H1 (cell line): ENCODE data around the gene ETV7. TPM values are rescaled to one million over a fixed set of nuclear protein-coding genes. Genes with fewer than 3 reads are reported as not detected.

ENCODE experiments used
- CTCF ChIA-PET: fragments of 300-600 bp; sonication (Branson Sonifier 250); formaldehyde crosslinking; loops from one replicate; lab custom pipeline; 2021; ENCODE audit not compliant: partially characterized antibody; lab: Charles Lee
- POLR2A ChIA-PET: fragments of 300-600 bp; sonication (Branson Sonifier 250); formaldehyde crosslinking; loops from one replicate; lab custom pipeline; 2021; ENCODE audit warnings: inconsistent platforms; ENCODE audit not compliant: partially characterized antibody; lab: Charles Lee
- DNase-seq, 2 experiments: peaks; one replicate each; pipeline versions ENCODE4 v3.0.0 to v3.0.0-alpha.2; 2010 to 2022; ENCODE audit warnings: low spot score in 2 of 2, low read depth in 1 of 2, mixed read lengths in 1 of 2
- FAIRE-seq: peaks from 2 replicates; lab custom pipeline; 2011; peaks lifted over from hg19 to GRCh38; lab: Jason Lieb, UNC
- H2AFZ ChIP-seq: 2 replicates; pipeline ENCODE4 v1.8.1; 2012; ENCODE audit warnings: low read length, inconsistent platforms
- H2AK5ac ChIP-seq: 2 replicates; pipeline ENCODE4 v1.6.1; 2013; ENCODE audit warnings: low read depth, low read length
- H2BK120ac ChIP-seq: replicated peaks from 2 replicates; pipeline ENCODE3; 2013; ENCODE audit warnings: low read depth, low read length, inconsistent platforms
- H2BK12ac ChIP-seq: 2 replicates; pipeline ENCODE4 v1.6.1; 2013; ENCODE audit warnings: low read depth, low read length
- H2BK15ac ChIP-seq: 2 replicates; pipeline ENCODE4 v1.6.1; 2013; ENCODE audit warnings: low read length
- H2BK20ac ChIP-seq: 2 replicates; pipeline ENCODE4 v1.6.1; 2013; ENCODE audit warnings: low read length
- H2BK5ac ChIP-seq: 2 replicates; pipeline ENCODE4 v1.6.1; 2013; ENCODE audit warnings: low read depth, low read length
- H3K14ac ChIP-seq: 2 replicates; pipeline ENCODE4 v1.6.1; 2013; ENCODE audit warnings: inconsistent platforms; ENCODE audit not compliant: insufficient read length
- H3K18ac ChIP-seq: 2 replicates; pipeline ENCODE4 v1.6.1; 2013; ENCODE audit warnings: low read length; ENCODE audit errors: extremely low read depth
- H3K23ac ChIP-seq: 2 replicates; pipeline ENCODE4 v1.6.1; 2013; ENCODE audit warnings: inconsistent platforms; ENCODE audit not compliant: insufficient read length
- H3K23me2 ChIP-seq: 2 replicates; pipeline ENCODE4 v1.6.1; 2013; ENCODE audit warnings: low read depth, low read length
- H3K27ac ChIP-seq: 2 replicates; pipeline ENCODE4 v1.6.1; 2011; ENCODE audit warnings: low read depth, low read length, inconsistent platforms
- H3K27me3 ChIP-seq, 4 experiments: replicated peaks in 1 of 4; 1 replicate in 1 of 4; 2 replicates in 3 of 4; pipeline versions ENCODE4 v1.6.1 to v1.8.1; 2011 to 2013; ENCODE audit warnings: low read length in 3 of 4, mild to moderate bottlenecking in 3 of 4, inconsistent platforms in 2 of 4, mixed read lengths in 2 of 4, moderate library complexity in 1 of 4; ENCODE audit not compliant: control insufficient read depth in 3 of 4, insufficient read depth in 3 of 4; ENCODE audit errors: extremely low read depth in 1 of 4
- H3K36me3 ChIP-seq, 4 experiments: 2 replicates each; pipeline versions ENCODE4 v1.6.1 to v1.8.1; 2011 to 2013; ENCODE audit warnings: mild to moderate bottlenecking in 4 of 4, low read length in 3 of 4, moderate library complexity in 2 of 4, control low read depth in 1 of 4, inconsistent platforms in 1 of 4; ENCODE audit not compliant: insufficient read depth in 4 of 4, control insufficient read depth in 2 of 4
- H3K4ac ChIP-seq: replicated peaks from 2 replicates; pipeline ENCODE3; 2013; ENCODE audit warnings: low read length, low read depth, mixed read lengths, inconsistent platforms; ENCODE audit not compliant: insufficient read length
- H3K4me1 ChIP-seq, 4 experiments: replicated peaks in 1 of 4; 1 replicate in 1 of 4; 2 replicates in 3 of 4; pipeline versions ENCODE4 v1.6.1 to v1.8.1; 2011 to 2013; ENCODE audit warnings: low read length in 3 of 4, inconsistent platforms in 2 of 4, mixed read lengths in 1 of 4; ENCODE audit not compliant: insufficient read depth in 4 of 4, control insufficient read depth in 3 of 4
- H3K4me2 ChIP-seq, 2 experiments: 2 replicates each; pipeline versions ENCODE4 v1.6.1 to v1.8.1; 2011 to 2013; ENCODE audit warnings: low read depth in 2 of 2, low read length in 2 of 2, control low read depth in 1 of 2, inconsistent platforms in 1 of 2, mild to moderate bottlenecking in 1 of 2; ENCODE audit not compliant: insufficient read depth in 1 of 2
- H3K4me3 ChIP-seq, 4 experiments: fragments of 200-600, 300-600 bp in 1 of 4; sonication (generic), shearing (Covaris generic), sonication (Bioruptor Twin) in 1 of 4; 2 replicates each; pipeline versions ENCODE4 v1.5.1 to v1.8.1; 2011 to 2016; ENCODE audit warnings: low read length in 4 of 4, low read depth in 3 of 4, control low read depth in 2 of 4, inconsistent platforms in 2 of 4, mild to moderate bottlenecking in 2 of 4, mixed read lengths in 1 of 4, moderate library complexity in 1 of 4; ENCODE audit not compliant: insufficient read depth in 2 of 4; ENCODE audit errors: extremely low read depth in 1 of 4
- H3K56ac ChIP-seq: replicated peaks from 2 replicates; pipeline ENCODE3; 2013; ENCODE audit warnings: low read depth, mild to moderate bottlenecking, mixed read lengths, low read length, inconsistent platforms; ENCODE audit not compliant: insufficient read length
- H3K79me1 ChIP-seq: 2 replicates; pipeline ENCODE4 v1.6.1; 2013; ENCODE audit warnings: low read depth, low read length, control low read depth
- H3K79me2 ChIP-seq, 2 experiments: 2 replicates each; pipeline versions ENCODE4 v1.6.1 to v1.8.1; 2012 to 2013; ENCODE audit warnings: low read length in 2 of 2, mild to moderate bottlenecking in 2 of 2, inconsistent platforms in 1 of 2; ENCODE audit not compliant: insufficient read depth in 2 of 2, control insufficient read depth in 1 of 2
- H3K9ac ChIP-seq, 4 experiments: replicated peaks in 1 of 4; 1 replicate in 1 of 4; 2 replicates in 3 of 4; pipeline versions ENCODE4 v1.6.1 to v1.8.1; 2011 to 2013; ENCODE audit warnings: low read depth in 3 of 4, low read length in 3 of 4, control low read depth in 2 of 4, mild to moderate bottlenecking in 2 of 4, moderate library complexity in 2 of 4, inconsistent platforms in 1 of 4; ENCODE audit errors: extremely low read depth in 1 of 4
- H3K9me3 ChIP-seq, 2 experiments: 2 replicates each; pipeline versions ENCODE4 v1.6.1 to v1.8.1; 2012 to 2013; ENCODE audit warnings: mild to moderate bottlenecking in 2 of 2, moderate library complexity in 2 of 2, control low read depth in 1 of 2, inconsistent platforms in 1 of 2, low read depth in 1 of 2, low read length in 1 of 2, mixed read lengths in 1 of 2; ENCODE audit not compliant: insufficient read depth in 2 of 2
- H4K20me1 ChIP-seq, 2 experiments: replicated peaks in 1 of 2; 2 replicates each; pipeline versions ENCODE3 to v1.8.1; 2011 to 2013; ENCODE audit warnings: inconsistent platforms in 2 of 2, low read length in 2 of 2, mild to moderate bottlenecking in 1 of 2; ENCODE audit not compliant: insufficient read depth in 2 of 2, control insufficient read depth in 1 of 2
- H4K5ac ChIP-seq: 2 replicates; pipeline ENCODE4 v1.6.1; 2013; ENCODE audit warnings: low read length, low read depth, mixed read lengths, inconsistent platforms; ENCODE audit not compliant: insufficient read length
- H4K8ac ChIP-seq: 2 replicates; pipeline ENCODE4 v1.8.0; 2013; ENCODE audit warnings: mild to moderate bottlenecking, moderate library complexity, low read length, inconsistent platforms; ENCODE audit not compliant: insufficient read depth; ENCODE audit errors: extremely low read depth
- H4K91ac ChIP-seq: replicated peaks from 2 replicates; pipeline ENCODE3; 2013; ENCODE audit warnings: low read length, mixed read lengths, inconsistent platforms; ENCODE audit not compliant: insufficient read length
- CHD1 ChIP-seq: IDR thresholded peaks from 2 replicates; pipeline ENCODE4 v1.6.1; 2012; ENCODE audit warnings: low read depth, low read length, improper control_type of control experiment
- EZH2 ChIP-seq: fragments of 200-600 bp; sonication (generic); IDR thresholded peaks from 2 replicates; pipeline ENCODE4 v1.7.1; 2012; ENCODE audit warnings: low read depth, mild to moderate bottlenecking, moderate library complexity, low read length, inconsistent platforms; ENCODE audit not compliant: severe bottlenecking
- FOSL1 ChIP-seq: IDR thresholded peaks from 2 replicates; pipeline ENCODE4 v1.6.1; 2011; ENCODE audit warnings: mild to moderate bottlenecking, low read depth, low read length, moderate library complexity; ENCODE audit not compliant: insufficient read depth
- HDAC6 ChIP-seq: IDR thresholded peaks from one replicate; pipeline ENCODE4 v1.7.1; 2012; ENCODE audit warnings: low read depth, mild to moderate bottlenecking, inconsistent platforms, low read length, moderate library complexity
- POLR2AphosphoS5 ChIP-seq: IDR thresholded peaks from 2 replicates; pipeline ENCODE4 v1.6.1; 2011; ENCODE audit warnings: low read depth, low read length
- RBBP5 ChIP-seq: IDR thresholded peaks from 2 replicates; pipeline ENCODE4 v1.7.1; 2012; ENCODE audit warnings: low read depth, mild to moderate bottlenecking, inconsistent platforms, low read length, moderate library complexity, borderline replicate concordance
- SP2 ChIP-seq: IDR thresholded peaks from 2 replicates; pipeline ENCODE4 v1.6.1; 2012; ENCODE audit warnings: mild to moderate bottlenecking, low read length, inconsistent platforms
- SRF ChIP-seq: IDR thresholded peaks from 2 replicates; pipeline ENCODE4 v1.6.1; 2011; ENCODE audit warnings: mild to moderate bottlenecking, low read depth, low read length, moderate library complexity
- USF2 ChIP-seq: IDR thresholded peaks from 2 replicates; pipeline ENCODE4 v1.6.1; 2011; ENCODE audit warnings: low read length, improper control_type of control experiment
- WGBS, 2 experiments: shearing (Covaris generic) in 1 of 2; methylation state at CpG; one replicate each; pipeline versions ENCODE4 v1.1.6 to v1.1.7; 2013 to 2015; ENCODE audit warnings: low lambda C conversion rate in 2 of 2, mixed read lengths in 2 of 2, inconsistent platforms in 1 of 2, low coverage in 1 of 2, missing lambda C conversion rate in 1 of 2; ENCODE audit not compliant: insufficient replicate concordance in 2 of 2, insufficient coverage in 1 of 2, insufficient read length in 1 of 2; ENCODE audit errors: extremely low coverage in 1 of 2, missing lambda C conversion rate in 1 of 2; 5-methylcytosine and 5-hydroxymethylcytosine counted together
- polyA plus RNA-seq, 7 experiments: library from polyadenylated mRNA; depleted of rRNA in 3 of 7; stranded (reverse) in 5 of 7; unstranded in 2 of 7; fragments of >200 nt in 5 of 7; fragments of 200-250 nt in 2 of 7; gene quantifications; 1 replicate in 5 of 7; 2 replicates in 1 of 7; 4 replicates in 1 of 7; pipeline versions ENCODE4 v1.2.1 to v1.2.3, GENCODE V29; 2011 to 2013; ENCODE audit warnings: missing spikeins in 2 of 7, mixed read lengths in 2 of 7
- total RNA-seq: library from RNA; stranded (reverse); fragmentation: NEBNext Ultra II Directional; extraction: Animal tissue kit (Norgen Biotek cat#: 25700); gene quantifications from 2 replicates; pipeline ENCODE4 v1.2.1, GENCODE V29; 2021

ETV7 gene
- total and polyA plus RNA-seq, 2 of the 8 experiments (the other 6 are each of a cell fraction or from before 2014, with no cell fraction given), result 0.54 to 2.4 TPM

GRCh38 chr6:36345681-36346466, 41.6 kb downstream of the ETV7 start:
- Histone ChIP-seq H4K20me1 (no peaks in the 10 kb centered on the region), H2BK15ac (0 out of 2 replicates have a peak overlapping the region, but pooled peaks have one; percentile 46), H3K4ac (no peak overlapping the region), H2BK12ac (no peak overlapping the region), H3K9ac (no peak overlapping the region), H3K79me1 (no peaks in the 10 kb centered on the region), H3K79me2 (no peaks in the 10 kb centered on the region), H3K14ac (no peak overlapping the region), H4K5ac (no peak overlapping the region), H2AFZ (peak overlapping the region; percentile 30), H4K91ac (no peak overlapping the region), H3K4me1 (no peaks in the 10 kb centered on the region), H3K23ac (no peak overlapping the region), H4K8ac (no peak overlapping the region), H3K18ac (no peak overlapping the region; the same call in 1 of the 2 replicates), H2BK20ac (no peak overlapping the region), H3K36me3 (no peaks in the 10 kb centered on the region), H3K23me2 (peaks cover under 1% of the 10 kb centered on the region; the same call in 1 of the 2 replicates), H2AK5ac (no peak overlapping the region), H2BK120ac (no peak overlapping the region), H3K4me3 (no peak overlapping the region), H2BK5ac (no peak overlapping the region), H3K27me3 (no peaks in the 10 kb centered on the region; a peak in 2 of 7 replicates), H3K4me2 (no peak overlapping the region), H3K9me3 (no peaks in the 10 kb centered on the region), H3K56ac (no peak overlapping the region), H3K27ac (no peak overlapping the region)
- WGBS, 2 experiments, result 83% methylated on average over 12 of the region's 13 CpGs; no CpG with 5 or more reads in 1 of the 2 experiments
- ChIA-PET CTCF (interaction anchor here (0.6 to 4.0 kb wide), 7 partner anchors 12 to 778 kb away, joined by 3 to 47 read pairs (median 4); no protein-coding TSS in a partner anchor), POLR2A (interaction anchor here (0.6 to 1.6 kb wide), 4 partner anchors 10 to 89 kb away, joined by 3 read pairs; no protein-coding TSS in a partner anchor)
- peak in 1 of 2 experiments; percentile 57 for DNase-seq
- no peak for FAIRE-seq
- TF ChIP-seq SRF (no peak), HDAC6 (no peak), USF2 (no peak), POLR2AphosphoS5 (no peak), CHD1 (no peak), SP2 (no peak), RBBP5 (no peak), EZH2 (no peak), FOSL1 (no peak)
